ENCODE results near the gene ETV6.

GRCh38 chr12:11776316-11776715, 126.8 kb downstream of the ETV6 start:
- TF ChIP-seq CTCF (conservative IDR thresholded peaks at IDR 0.05; ENCODE audit: low read length), result no peak
- TF ChIP-seq EZH2phosphoT487 (IDR thresholded peaks at IDR 0.05; ENCODE audit: borderline replicate concordance), result no peak
